NCI-H226 (cell line): ENCODE measurements around the gene MYBL2.

Experiments
- DNase-seq: peaks from one replicate; pipeline ENCODE4 v3.0.0-alpha.2; 2015

Gene MYBL2

DNA sequence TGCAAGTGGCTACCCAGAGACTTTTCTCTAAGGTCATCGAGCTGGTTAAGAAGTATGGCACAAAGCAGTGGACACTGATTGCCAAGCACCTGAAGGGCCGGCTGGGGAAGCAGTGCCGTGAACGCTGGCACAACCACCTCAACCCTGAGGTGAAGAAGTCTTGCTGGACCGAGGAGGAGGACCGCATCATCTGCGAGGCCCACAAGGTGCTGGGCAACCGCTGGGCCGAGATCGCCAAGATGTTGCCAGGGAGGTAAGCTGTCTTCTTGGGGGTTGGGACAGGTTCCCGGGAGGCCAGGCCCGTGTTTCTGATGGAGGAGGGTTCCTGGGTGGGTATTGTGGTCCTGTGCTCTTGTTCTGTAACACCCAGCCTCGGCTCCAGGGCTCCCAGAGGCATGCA lies 19.9 kb downstream of the MYBL2 start:
- DNase-seq: no peak

DNA sequence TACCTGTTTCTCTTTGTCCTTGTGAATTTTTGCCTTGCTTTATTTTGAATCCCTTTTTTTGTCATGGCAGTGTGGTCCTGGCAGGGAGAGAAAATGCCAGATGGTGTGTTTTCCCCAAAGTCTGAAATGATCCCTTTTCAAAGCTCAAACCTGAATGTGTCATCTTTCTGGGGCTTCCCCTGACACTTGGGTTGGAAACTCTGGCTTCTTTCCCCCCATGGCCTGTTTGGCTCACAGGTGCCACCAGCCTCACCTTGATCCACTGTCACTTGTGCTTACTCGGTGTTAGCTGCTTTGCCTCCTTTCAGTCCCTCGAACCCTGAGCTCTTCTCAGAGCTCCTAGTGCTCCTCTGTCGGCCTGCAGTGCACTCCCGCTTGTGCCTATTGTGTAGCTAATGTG lies 22.3 kb downstream of the MYBL2 start:
- no peak for DNase-seq

DNA sequence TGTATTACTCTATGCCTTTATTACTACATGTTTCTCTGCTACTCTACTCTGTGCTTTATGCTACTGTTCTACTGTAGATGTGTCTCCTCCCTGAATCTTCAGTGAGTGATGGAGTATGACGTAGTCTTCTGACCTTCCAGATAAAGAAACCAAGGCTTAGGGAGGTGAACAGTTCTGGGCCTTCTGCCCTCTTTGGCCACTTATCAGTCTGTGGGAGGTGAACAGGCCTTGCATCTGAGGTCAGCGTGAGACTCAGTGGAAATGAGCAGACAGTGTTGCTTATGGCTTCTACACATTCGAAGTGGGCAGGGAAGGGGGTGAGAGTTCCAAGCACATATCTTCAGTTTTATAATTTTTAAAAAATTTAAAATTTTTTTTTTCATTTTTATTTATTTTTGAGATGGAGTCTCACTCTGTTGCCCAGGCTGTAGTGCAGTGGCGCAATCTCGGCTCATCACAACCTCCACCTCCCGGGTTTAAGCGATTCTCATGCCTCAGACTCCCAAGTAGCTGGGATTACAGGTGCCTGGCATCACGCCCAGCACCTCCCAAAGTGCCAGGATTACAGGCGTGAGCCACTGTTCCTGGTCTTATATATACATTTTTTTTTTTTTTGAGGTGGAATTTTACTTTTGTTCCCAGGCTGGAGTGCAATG lies 24.2 kb downstream of the MYBL2 start:
- peak; percentile 75 for DNase-seq

DNA sequence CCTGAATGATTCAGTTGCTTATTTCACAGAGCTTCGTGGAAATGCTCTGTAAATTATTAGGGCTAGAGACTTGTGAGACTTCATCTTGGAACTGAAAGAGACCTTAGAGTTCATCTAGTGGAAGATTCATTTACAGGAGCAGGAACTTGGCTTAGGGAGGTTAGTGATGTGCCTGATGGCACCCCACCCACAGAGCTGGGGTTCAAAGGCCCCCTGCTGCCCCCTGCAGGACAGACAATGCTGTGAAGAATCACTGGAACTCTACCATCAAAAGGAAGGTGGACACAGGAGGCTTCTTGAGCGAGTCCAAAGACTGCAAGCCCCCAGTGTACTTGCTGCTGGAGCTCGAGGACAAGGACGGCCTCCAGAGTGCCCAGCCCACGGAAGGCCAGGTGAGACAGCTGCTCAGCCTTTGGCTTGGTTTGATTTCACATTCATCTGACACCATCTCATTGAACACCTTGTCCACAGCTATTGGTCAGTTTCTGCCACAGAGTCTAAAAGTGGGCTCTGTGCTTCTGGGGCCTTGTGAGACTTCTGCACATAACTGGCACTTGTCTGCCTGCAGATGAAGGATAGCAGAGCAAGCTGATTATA lies 25.1 kb downstream of the MYBL2 start:
- peak; percentile 18 for DNase-seq

DNA sequence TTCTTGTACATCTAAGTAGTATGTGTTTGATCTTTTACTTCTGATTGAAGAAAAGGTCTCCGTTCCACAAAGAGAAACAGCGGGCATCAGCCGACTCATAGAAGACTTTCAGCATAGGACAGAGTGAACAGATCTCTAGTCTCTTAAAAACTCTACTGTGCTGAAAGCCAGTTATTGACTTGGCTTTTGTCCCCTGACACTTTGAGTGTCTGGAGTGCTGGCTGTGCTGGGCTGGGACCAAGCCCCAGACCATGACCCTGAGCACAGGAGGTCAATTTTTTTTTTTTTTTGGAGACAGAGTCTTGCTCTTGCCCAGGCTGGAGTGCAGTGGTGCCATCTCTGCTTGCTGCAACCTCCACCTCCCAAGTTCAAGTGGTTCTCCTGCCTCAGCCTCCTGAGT lies 27.8 kb downstream of the MYBL2 start:
- DNase-seq: no peak

DNA sequence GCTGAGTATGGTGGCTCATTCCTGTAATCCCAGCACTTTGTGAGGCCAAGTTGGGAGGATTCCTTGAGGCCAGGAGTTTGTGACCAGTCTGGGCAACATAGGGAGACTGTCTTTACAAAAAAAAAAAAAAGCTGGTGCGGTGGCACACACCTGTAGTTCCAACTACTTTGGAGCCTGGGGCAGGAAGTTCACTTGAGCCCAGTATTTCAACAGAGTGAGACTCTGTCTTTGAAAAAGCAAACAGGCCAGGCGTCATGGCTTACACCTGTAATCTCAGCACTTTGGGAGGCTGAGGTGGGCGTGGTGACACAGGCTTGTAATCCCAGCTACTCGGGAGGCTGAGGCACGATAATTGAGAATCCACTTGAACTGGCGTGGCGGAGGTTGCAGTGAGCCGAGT lies 28.7 kb downstream of the MYBL2 start:
- no peak for DNase-seq

DNA sequence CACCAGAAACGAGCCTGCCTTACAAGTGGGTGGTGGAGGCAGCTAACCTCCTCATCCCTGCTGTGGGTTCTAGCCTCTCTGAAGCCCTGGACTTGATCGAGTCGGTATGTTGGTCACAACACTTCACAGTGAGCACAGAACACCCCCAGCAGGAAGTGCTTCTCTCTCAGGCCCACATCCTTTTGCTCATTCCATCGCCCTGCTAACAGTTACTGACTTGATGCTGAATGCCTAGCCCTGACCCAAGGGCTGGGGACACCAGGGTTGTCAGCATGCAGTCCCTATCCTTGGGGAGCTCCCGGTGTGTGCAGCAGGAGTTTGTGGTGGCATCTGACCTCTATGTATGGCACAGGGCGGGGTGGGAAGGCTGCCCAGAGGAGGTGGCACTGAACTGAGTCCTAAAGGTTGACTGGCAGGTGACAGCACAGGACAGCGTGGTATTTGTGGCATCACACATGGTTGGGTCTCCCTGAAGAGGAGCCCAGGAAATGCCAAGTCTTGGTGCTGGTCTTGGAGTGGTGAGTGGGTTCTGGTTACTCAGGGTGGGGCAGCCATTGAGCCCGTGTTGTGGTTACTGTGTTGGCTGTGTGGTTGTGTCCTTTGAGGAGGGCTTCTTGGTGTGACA lies 33.1 kb downstream of the MYBL2 start:
- no peak for DNase-seq

DNA sequence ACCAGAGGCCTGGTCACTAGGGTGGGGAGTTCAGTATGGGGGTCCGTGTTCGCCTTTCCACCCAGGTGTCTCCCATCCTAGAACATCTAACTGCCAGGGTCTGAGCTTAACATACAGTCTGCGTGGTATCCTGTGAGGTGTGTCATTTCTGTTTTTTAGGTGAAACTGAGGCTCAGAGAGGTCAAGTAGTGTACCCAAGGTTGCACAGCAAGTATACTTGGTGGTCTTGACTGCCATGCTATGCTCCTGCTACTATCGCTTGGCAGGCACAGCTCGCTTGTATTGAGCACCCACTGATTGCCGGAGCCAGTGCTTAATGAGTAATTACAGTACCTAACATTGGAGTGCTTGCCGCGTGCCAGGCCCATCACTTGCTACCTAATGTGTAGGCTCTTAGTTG lies 33.7 kb downstream of the MYBL2 start:
- DNase-seq: no peak

DNA sequence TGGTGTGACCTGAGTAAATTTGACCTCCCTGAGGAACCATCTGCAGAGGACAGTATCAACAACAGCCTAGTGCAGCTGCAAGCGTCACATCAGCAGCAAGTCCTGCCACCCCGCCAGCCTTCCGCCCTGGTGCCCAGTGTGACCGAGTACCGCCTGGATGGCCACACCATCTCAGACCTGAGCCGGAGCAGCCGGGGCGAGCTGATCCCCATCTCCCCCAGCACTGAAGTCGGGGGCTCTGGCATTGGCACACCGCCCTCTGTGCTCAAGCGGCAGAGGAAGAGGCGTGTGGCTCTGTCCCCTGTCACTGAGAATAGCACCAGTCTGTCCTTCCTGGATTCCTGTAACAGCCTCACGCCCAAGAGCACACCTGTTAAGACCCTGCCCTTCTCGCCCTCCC lies 35.6 kb downstream of the MYBL2 start:
- DNase-seq: no peak

DNA sequence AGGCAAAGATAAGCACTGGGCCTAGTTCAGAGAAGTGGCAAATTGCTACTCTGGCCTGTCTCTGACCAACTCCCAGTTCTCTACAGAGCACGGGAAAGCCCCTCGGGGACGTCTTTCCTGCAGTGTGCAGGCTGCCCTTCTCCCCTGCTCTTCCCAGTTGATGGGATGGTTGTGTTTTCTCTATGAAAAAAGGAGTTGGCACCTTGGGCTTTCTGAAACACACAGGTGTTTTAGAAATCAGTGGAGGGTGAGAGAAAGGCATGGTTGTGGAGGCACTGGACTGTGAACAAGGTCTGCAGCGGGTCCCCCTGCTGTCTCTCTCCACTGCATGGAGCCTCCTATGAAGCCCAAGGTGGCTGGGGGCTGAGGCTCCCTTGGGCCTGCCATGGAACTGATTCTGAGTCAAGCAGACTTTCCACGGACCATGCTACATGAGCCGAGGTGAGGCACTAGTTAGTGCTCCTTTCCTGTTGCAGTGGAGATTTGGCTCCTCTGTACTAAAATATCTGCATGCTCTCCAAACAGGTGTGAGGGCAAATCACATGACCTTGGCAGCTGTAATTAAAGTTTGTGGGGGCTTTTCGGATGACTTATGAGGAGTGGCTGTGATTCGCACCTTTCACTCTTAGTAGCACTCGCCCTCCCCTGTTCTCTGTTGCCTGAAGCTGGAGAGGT lies 43.6 kb downstream of the MYBL2 start:
- DNase-seq: no peak

DNA sequence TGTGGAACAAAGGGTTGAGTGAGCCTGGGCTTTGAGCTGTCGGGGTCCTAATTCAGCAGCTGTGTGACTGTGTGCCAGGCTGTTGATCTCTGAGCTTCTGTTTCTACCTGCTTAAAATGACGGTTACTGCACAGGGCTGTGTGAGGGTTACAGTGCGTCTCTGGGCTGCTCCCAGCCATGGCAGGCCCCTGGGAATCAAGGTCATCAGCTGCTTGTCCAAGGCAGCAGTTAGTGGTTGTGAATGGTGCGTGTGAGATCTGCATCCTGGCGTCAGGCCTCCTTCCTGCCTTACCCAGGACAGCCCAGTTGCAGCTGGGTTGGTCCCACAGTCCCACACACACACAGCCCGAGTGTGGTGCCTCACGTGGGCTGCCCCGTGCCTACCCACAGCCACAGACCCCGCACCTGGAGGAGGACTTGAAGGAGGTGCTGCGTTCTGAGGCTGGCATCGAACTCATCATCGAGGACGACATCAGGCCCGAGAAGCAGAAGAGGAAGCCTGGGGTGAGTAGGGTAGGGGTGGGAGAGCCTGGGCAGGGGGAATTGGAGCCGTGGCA lies 44.3 kb downstream of the MYBL2 start:
- DNase-seq: no peak

DNA sequence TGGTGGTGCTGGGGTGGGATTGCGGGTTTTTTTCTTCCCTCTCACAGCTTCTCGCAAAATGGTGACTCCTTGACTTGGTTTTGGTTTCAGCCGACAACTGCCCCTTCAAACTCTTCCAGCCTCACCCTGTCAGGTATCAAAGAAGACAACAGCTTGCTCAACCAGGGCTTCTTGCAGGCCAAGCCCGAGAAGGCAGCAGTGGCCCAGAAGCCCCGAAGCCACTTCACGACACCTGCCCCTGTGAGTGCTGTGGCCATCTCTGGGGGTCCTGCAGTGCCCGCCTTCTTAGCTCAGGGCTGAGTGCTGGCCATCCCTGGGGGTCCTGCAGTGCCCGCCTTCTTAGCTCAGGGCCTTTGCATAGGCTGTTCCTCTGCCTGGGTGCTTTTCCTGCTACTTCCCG lies 48.1 kb downstream of the MYBL2 start:
- DNase-seq: no peak

DNA sequence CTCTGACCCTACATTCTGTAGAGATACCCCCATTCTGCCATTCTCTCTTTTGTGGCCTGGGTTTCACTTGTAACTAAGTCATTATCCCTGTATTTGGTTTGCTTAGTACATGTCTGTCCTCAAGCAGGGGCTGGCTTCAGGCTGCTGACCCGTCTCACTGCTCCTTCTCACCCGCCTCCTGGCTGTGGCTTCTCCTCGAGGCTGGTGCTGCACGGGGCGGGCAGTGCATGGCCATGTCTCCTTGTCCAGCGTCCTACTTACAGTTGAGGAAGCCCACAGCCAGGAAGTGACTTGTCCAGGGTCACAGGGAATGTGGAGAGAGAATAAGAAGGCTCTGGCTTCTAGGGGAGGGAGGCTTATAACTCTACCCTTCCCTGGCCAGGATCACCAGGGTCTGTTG lies 48.6 kb downstream of the MYBL2 start:
- DNase-seq: no peak

DNA sequence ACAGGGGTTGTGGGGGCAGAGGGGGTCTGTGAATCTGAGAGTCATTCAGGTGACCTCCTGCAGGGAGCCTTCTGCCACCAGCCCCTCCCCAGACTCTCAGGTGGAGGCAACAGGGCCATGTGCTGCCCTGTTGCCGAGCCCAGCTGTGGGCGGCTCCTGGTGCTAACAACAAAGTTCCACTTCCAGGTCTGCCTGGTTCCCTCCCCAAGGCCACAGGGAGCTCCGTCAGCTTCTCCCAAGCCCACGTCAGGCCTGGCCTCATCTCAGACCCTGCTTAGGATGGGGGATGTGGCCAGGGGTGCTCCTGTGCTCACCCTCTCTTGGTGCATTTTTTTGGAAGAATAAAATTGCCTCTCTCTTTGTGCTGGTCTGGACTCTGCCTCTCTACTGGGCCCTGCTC lies 49.2 kb downstream of the MYBL2 start:
- no peak for DNase-seq

DNA sequence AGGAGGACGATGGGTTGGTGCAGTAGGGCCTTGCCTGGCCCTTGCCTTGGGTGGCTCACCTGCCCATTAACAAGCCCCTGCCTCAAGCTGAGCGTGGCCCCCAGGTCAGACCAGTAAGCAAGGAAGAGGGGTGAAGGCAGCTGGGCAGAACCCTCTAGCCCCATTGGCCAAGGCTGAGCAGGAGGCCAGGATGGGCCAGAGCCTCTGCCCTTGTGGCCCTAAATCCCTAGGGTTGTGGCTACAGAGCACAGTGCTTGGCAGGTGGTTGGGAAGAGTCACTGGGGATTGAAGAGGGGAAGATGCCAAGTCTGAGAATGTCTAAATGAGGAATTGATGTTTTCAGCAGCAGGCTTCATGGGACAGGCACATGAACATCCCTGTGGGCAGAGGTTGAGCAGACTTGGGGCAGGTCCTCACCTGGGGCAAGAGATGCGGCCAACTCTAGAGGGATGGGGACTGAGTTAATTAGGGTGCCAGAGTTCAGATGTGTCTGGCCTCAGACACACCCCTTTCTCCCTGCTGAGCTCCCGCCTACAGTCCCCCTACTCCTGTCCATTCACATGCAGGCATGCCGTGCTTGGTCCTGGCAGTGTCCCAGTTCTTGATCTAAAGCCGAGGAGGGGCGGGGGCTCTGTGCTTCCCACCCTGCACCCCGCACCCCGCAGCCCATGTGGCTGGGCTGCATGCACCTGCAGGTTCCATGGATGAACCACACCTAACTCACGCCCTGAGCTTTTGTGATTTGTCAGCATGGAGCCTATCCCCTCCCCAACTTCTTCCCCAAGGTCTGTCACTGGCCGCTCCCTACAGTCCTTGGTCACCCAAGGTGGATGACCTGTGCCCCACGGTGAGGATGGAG lies 50.1 kb downstream of the MYBL2 start:
- no peak for DNase-seq

DNA sequence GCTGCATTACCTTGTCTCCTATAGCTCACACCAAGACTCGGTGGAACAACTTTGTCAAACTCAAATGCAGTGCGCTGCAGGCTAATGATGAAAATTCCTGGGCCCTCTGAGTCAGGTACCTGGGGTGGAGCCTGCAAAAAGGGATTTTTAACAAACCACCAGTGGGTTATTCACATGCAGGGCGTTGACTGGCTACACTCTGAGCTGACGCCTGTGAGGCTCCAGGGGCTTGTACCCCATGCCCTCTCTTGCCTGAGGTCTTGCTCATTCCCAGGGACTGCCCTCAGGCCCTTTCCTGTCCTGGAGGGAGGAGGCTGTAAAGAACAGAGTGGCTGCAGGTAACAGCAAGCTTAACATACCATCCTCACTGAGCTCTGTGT lies 50.7 kb downstream of the MYBL2 start:
- DNase-seq: no peak

DNA sequence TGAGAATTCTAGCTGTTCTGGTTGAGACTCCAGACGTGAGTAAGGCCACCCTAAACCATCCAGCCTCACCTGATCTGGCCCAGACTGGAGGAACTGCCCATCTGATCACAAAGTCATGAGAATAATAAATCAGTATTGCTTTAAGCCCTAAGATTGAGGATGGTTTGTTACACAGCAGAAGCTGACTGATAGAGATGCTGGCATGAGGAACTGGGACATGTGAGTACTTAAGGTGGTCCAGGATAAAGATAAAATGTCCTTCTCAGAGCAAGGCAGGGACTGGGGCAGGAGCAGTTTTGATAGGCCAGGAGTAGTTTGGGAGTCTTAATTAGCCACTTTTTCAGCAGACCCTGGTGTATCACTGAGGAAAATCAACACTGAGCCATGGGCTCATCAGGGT lies 53.1 kb downstream of the MYBL2 start:
- DNase-seq: no peak

DNA sequence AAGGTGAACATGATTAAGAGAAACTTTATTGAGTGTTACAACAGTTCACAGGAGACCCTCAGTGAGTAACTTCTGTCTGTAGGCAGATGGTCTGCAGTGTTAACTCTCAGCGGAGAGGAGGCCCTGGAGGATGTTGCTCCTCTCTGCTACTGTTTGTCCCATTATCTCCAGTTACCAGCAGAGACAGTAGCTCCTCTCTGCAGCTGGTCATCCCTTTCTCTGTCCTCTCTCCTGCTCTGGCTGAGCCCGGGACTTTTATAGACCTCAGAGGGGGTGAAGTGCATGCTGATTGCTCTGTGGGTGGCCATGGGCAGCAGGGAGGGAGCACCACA lies 54.1 kb downstream of the MYBL2 start:
- no peak for DNase-seq

DNA sequence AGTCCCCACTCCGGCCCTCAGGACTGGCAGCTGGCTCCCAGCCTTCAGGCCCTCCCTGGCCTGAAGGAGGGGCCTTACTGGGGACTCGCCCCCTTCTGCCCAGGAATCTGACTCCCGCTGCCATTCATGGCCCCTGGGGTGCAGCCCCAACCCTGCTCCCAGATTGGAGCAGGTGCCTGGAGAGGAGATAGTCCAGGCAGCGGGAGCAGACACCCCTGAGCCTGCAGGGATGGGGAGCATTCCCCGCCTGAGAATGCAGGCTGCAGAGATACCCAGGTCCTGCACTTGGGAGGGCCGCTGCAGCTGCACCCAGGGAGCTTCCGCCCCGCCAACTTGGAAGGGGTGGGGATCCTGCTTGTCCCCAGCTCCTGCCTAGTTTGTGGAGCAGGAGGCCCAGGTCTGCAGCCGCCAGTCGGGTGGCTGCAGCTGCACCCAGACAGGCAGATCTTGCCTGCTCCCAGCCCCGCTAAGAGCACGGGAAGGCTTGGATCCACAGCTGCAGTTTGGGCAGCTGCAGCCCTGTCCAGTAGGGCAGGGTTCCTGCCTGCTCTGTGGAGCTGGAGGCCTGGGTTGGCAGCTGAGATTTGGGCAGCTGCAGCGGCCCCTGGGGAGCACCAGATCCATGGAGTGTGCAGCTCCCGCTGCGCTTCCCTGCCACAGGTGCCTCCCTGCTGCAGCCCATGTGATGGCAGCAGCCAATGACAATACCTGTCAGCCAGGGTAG lies 54.7 kb downstream of the MYBL2 start:
- no peak for DNase-seq

DNA sequence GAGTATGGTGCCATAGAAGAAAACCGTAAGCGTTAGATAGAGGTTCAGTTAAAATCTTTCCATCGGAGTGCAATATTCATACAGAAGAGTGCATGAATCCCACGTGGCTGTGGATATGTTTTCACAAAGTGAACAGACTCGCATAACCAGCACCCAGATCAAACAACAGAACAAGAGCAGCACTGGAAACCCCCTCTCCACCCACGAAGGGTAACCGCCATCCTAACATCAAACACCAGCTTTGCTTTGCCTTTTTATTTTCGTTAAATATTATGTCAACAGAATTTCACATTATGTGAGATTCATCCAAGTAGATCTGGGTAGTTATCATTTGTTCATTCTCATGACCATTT lies 55.2 kb downstream of the MYBL2 start:
- no peak for DNase-seq

DNA sequence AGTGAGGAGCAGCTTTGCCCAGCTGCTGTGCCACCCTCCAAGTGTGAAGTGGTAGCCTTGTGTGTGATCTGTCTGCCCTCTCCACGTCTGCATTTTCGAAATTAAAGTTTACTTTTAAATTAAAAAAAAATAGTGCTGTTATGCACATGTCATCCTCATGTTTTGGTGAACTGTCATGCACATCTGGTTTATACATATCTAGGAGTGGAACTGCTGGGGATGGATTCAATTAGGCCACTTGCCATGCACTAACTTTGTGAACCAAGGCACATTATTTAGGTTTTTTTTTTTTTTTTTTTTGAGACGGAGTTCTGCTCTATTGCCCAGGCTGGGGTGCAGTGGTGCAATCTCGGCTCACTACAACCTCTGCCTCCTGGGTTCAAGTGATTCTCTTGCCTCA lies 56.3 kb downstream of the MYBL2 start:
- no peak for DNase-seq

DNA sequence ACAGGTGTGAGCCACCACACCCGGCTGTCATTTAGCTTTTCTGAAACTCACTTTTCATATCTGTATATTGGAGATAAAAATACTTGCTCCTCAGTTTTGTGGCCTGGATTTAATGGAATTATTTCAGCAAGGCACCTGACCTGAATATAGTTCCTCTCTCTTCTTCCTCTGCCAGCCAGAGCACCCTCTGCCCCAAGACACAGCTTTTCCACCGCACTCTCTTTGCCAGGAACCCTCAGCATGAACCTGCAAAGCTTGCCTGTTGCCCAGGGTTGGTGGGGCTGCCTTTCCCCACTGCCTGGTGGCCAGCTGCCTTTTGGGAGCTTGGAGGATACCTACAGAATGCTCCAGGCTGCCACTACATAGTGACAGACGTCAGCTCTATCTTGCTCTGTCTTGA lies 56.8 kb downstream of the MYBL2 start:
- no peak for DNase-seq

DNA sequence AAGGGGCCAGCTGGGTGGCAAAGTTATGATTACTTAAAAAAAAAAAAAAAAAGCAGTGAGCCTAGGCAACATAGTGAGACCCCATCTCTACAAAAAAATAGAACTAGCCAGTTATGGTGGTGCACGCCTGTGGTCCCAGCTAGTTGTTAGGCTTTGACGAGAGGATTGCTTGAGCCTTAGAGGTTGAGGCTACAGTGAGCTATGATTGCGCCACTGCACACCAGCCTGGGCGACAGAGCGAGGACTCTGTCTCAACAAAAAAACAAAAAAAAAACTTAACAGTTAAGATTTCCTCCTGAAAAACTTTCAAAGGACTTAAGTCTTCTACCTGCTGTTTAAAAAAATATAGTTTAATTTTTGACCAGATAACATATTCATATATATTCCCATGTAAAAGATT lies 57.5 kb downstream of the MYBL2 start:
- DNase-seq: no peak
